HUDEP-2 (cell line): ENCODE results near the gene CDK10.
A peak's percentile ranks its signal among the peaks of the same experiment; 100 is the strongest.
"Not testable (repeated sequence)": the region's sequence is repeated elsewhere in the genome, so short reads cannot be mapped to it uniquely, and the experiment has no call there.

Experiments
- DNase-seq, 76 experiments: peaks; one replicate each; lab custom pipeline; 2025; ENCODE audit not compliant: unreplicated experiment in 76 of 76; lab: John Stamatoyannopoulos, UW

The CDK10 gene

GRCh38 chr16:89695086-89695874 is 8.8 kb downstream of the CDK10 start:
- DNase-seq = no peak

GRCh38 chr16:89695875-89696669 is 9.6 kb downstream of the CDK10 start:
- DNase-seq = no peak

GRCh38 chr16:89696670-89697128 is 10.2 kb downstream of the CDK10 start:
- no peak for DNase-seq

GRCh38 chr16:89697161-89697615 is 10.7 kb downstream of the CDK10 start:
- DNase-seq = no peak

GRCh38 chr16:89697616-89698331 is 11.3 kb downstream of the CDK10 start:
- no peak for DNase-seq

- DNase-seq = not testable (repeated sequence)
Observed at GRCh38 chr16:89698717-89699116, 12.2 kb downstream of the CDK10 start.

DNA sequence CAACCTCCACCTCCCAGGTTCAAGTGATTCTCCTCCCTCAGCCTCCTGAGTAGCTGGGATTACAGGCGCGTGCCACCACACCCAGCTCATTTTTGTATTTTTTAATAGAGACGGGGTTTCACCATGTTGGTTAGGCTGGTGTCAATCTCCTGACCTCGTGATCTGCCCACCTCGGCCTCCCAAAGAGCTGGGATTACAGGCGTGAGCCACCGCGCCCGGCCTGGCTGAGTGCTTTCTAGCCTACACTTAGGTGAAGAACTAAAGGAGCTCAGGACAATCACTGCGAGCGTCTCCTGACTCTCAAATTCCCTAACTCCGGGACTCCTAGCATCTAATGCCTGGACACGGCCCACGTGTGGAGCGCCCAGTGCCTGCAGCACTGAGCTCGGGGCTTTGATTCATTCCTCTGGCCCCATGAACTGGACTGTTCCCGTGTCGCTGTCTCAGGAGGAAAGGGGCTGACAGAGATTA is 13.2 kb downstream of the CDK10 start:
- not testable (repeated sequence) for DNase-seq

GRCh38 chr16:89700100-89700648 is 13.7 kb downstream of the CDK10 start:
- DNase-seq = peak in 74 of 76 experiments; percentile 68 to 99 (median 95)

GRCh38 chr16:89700649-89701424 is 14.3 kb downstream of the CDK10 start:
- peak in 29 of 76 experiments; percentile 10 to 59 (median 29) for DNase-seq

DNA sequence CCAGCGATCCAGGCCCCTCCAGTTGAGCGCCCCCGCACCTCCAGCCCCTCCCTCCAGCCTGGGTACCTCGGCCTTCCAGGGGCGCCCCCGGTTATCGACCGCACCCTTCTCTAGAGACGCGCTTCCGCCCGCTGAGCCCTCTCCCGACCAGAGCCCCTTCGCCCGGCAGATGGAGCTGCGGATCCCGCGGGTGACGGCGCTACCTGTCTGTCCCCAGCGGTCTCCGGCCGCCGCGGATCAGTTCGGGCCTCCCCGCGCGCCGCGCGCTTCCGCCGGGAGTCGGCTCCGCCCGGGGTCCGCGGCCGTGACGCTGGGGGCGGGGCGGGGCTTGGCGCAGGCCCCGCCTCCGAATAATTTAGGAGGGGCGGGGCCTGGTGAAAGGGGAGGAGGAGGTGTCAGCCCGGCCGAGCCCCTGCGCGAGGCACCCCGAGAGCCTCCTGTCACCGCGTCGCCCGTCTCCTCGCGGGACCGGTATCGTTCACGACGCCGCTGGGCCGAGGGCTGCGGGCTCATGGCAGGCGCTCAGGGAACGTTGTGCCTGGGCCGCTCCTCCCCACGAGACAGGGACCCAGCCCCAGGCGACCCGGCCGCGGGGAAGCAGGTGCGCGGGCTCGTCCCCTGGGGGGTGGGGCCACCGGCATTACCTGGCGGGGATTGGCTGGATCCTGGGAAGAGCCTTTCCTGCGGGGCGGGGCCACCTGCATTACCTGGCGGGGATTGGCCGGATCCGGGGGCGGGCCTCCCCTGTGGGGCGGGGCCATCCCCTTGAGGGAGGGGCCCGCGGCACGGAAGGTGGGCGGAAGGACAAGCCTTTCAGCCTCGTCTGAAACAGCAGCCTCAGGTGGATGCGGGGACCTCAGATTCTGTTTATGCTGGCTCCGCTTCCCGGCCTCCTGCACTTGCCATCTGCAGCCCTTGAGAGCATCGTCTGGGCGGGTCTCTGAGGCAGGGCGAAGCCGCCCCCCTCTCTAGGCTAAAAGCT is 15.2 kb downstream of the CDK10 start, which contains the start of gene SPATA2L:
Gene SPATA2L (minus strand): TSS at position 281 of the 982 bp plus-strand sequence. CDS start 473 bp downstream, outside the sequence.
- peak in 73 of 76 experiments; percentile 64 to 99 (median 93) for DNase-seq

DNA sequence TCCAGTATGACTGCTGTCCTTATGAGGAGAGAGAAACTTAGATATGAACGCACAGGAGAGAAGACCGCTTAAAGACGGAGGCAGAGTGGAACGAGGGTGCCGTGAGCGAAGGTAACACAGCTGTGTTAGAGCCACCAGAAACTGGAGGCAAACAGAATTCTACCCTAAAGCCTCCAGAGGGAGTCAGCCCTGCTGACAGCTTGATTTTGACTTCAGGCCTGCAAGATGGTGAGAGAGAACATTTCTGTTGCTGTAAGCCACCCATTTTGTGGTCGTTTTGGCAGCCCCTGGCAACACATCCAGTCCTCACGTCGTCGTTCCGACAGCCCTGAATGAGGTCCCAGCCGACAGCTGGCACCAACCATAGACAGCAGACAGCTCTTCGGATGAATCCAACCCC is 17.8 kb downstream of the CDK10 start:
- DNase-seq = no peak

DNA sequence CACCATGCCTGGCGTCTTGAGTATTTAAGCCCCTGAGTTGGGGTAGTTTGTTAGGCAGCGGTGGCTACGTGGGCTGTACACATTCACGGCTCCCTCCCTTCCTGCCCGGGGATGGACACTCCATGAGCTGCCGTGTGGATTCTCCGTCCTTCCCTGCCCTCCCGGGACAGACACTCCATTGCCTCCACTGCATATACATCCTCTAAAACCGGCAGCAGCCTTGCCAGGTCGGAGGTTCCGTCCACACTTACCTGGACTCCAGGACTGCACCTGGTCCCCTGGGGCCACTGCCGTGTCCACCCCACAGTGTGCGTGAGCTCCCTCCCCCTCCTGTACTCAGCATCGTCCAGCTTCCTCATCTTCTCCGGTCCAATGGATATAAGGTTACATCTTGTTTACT is 18.5 kb downstream of the CDK10 start:
- no peak for DNase-seq

DNA sequence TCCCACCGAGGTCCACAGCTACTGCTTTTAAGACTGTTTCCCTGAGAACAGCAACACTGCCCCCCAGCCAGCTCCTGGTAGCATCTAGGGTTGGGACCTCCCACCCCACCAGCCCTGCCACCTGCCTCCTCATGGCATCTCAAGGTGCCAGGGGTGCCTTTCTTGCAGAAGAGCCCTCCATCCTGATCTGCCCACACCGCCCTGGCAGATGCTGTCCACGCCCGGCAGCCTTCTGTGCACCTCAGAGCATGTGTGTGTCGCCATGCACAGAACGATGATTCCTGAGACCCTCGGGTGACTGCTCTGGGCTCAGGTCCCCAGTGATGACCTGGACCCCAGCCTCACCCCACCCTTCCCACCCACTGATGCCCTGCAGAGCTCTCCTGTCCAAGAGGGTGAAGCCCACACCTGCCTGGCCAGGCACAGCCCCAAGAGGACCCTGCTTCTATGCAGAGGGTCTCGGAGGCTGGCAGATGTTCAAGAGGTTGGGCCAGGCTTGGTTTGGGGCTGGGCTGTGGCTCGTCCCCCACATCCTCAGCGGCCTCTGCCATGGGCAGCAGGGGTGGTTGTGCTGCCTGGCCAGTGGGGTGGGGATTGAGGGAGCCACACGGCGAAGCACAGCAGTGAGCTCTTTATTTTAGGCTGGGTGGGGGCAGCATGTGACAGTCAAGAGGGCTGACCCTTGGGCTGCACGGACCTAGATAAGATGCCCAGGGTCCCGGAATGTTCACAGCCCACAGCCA is 20.2 kb downstream of the CDK10 start:
- no peak for DNase-seq

DNA sequence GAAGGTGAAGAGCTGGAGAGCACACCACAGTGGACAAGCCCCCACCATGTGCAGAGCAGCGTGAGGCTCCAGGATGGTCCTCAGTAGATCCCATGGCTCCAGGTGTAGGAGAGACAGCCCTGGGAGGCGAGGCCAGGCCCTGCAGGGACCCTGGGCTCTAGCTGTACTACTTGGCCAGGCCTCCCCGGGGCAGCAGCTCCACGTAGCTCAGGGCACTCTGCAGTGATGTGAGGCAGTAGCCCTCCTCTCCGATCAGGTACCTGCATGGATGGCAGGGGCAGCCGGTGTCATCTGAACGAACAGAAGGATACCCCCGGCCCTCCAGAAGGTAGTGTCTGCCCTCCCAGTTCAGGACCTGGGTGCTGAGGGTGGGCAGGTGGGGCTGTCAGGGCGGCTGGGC is 21.2 kb downstream of the CDK10 start:
- DNase-seq = no peak

DNA sequence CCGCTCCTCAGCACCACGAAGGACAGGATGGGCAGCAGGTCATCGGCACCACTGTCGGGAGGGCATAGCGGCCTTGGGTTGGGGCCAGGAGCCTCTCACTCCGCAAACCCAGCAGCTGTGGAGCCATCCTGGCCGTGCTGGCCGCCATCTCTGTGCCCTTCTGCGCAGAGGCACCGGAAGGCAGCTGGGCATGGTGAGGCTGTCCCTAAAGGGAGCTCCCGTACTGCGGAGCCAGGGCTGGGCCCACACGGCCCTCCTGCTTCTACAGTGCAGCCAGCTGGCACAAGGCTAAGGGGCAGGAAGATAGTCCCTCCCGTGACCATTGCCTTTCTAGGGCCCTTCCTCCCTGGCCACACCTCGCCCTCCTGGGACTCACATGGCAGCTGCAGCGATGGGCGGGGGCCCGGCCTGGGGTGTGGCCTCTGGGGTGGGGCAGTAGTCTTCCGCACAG is 22.0 kb downstream of the CDK10 start:
- peak in 46 of 76 experiments; percentile 10 to 65 (median 39) for DNase-seq

DNA sequence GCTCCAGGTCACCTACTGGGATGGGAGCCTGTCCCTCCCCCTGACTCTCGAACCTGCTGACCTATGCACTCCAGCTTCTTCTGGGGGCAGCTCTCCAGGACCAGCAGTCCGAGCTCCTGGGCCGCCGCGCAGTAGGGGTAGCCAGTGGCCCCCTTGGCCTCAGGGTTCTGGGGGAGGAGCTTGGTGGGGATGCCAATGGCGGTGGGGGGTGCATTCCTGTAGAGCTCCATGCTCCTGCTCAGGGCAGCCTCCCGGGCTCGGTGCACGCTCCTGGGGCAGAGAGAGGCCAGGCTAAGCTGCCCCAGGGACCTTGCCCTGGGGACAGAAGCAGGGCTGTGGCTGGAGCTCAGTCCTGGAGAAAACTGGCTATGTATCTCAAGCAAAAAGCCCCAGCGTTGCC is 22.7 kb downstream of the CDK10 start:
- no peak for DNase-seq

- DNase-seq = peak in 4 of 76 experiments; percentile 10 to 39 (median 23)
Observed at GRCh38 chr16:89709716-89710432, 23.4 kb downstream of the CDK10 start.
